Immature natural killer cell (primary cell): ENCODE results near the gene PPP6R1. TPM values are rescaled to one million over a fixed set of nuclear protein-coding genes. Genes with fewer than 3 reads are reported as not detected.
"Not testable (repeated sequence)": the region's sequence is repeated elsewhere in the genome, so short reads cannot be mapped to it uniquely, and the experiment has no call there.

ENCODE experiments used
- DNase-seq, 3 donors: peaks; one replicate each; pipeline ENCODE4 v3.0.0; 2022; ENCODE audit warnings: mixed read lengths in 1 of 3
- H3K27ac Mint-ChIP-seq, 6 donors: one replicate each; pipeline ENCODE4 v1.8.0; 2020; ENCODE audit warnings: mixed read lengths in 6 of 6, mild to moderate bottlenecking in 5 of 6, inconsistent platforms in 4 of 6, moderate library complexity in 3 of 6
- H3K27me3 Mint-ChIP-seq, 3 donors: one replicate each; pipeline ENCODE4 v1.8.0; 2020 to 2021; ENCODE audit warnings: low read depth in 3 of 3, mild to moderate bottlenecking in 3 of 3, mixed read lengths in 3 of 3, moderate library complexity in 3 of 3, inconsistent platforms in 1 of 3
- H3K36me3 Mint-ChIP-seq, 3 donors: one replicate each; pipeline ENCODE4 v1.8.0; 2020; ENCODE audit warnings: mixed read lengths in 3 of 3, inconsistent platforms in 2 of 3, mild to moderate bottlenecking in 2 of 3
- H3K4me1 Mint-ChIP-seq, 2 donors: one replicate each; pipeline ENCODE4 v1.8.0; 2020; ENCODE audit warnings: inconsistent platforms in 2 of 2, mild to moderate bottlenecking in 2 of 2, mixed read lengths in 2 of 2, moderate library complexity in 1 of 2
- H3K4me3 Mint-ChIP-seq, 5 donors: one replicate each; pipeline ENCODE4 v1.8.0; 2020; ENCODE audit warnings: mild to moderate bottlenecking in 5 of 5, mixed read lengths in 5 of 5, inconsistent platforms in 3 of 5, moderate library complexity in 3 of 5
- H3K9me3 Mint-ChIP-seq, 6 donors: one replicate each; pipeline ENCODE4 v1.8.0; 2020; ENCODE audit warnings: mild to moderate bottlenecking in 6 of 6, mixed read lengths in 6 of 6, inconsistent platforms in 4 of 6, moderate library complexity in 3 of 6
- polyA plus RNA-seq, 3 donors: library from polyadenylated mRNA; unstranded; fragments of 300-500 nt; fragmentation: Illumina TruSeq; gene quantifications; one replicate each; pipeline ENCODE4 v1.2.3, GENCODE V29; 2021

The PPP6R1 gene
- polyA plus RNA-seq, 3 donors from 2014 or later, result 43.1 to 123 (median 47.9) TPM

GRCh38 chr19:55226788-55227187 is 32.0 kb downstream of the PPP6R1 start:
- H3K27me3 Mint-ChIP-seq, result peaks cover 0 to 4% (median 0%) of the 10 kb centered on the region in 3 donors
- no peak for DNase-seq
- no peaks in the 10 kb centered on the region for H3K9me3 Mint-ChIP-seq
- H3K4me1 Mint-ChIP-seq, result peaks cover 0 to 7% of the 10 kb centered on the region in 2 donors
- H3K27ac Mint-ChIP-seq, result no peak overlapping the region
- H3K36me3 Mint-ChIP-seq, result peaks cover 0 to 3% (median 0%) of the 10 kb centered on the region in 3 donors
- no peak overlapping the region for H3K4me3 Mint-ChIP-seq

- Mint-ChIP-seq H3K27ac (peak overlapping the region in 1 of 6 donors; percentile 24), H3K36me3 (peaks cover 0 to 3% (median 0%) of the 10 kb centered on the region in 3 donors), H3K9me3 (no peaks in the 10 kb centered on the region)
Observed at GRCh38 chr19:55226273-55226672, 32.5 kb downstream of the PPP6R1 start.

GRCh38 chr19:55225415-55225958 is 33.3 kb downstream of the PPP6R1 start:
- H3K27ac Mint-ChIP-seq, result peak overlapping the region in 4 of 6 donors; percentile 2 to 79 (median 44)
- no peaks in the 10 kb centered on the region for H3K9me3 Mint-ChIP-seq
- peaks cover 0 to 4% (median 0%) of the 10 kb centered on the region in 3 donors for H3K27me3 Mint-ChIP-seq
- H3K4me3 Mint-ChIP-seq, result no peak overlapping the region
- peaks cover 0 to 7% of the 10 kb centered on the region in 2 donors for H3K4me1 Mint-ChIP-seq
- H3K36me3 Mint-ChIP-seq, result peaks cover 0 to 9% (median 0%) of the 10 kb centered on the region in 3 donors
- no peak for DNase-seq

More at GRCh38 chr19:55226273-55226672, 32.5 kb downstream of the PPP6R1 start:
- no peak for DNase-seq
- H3K27me3 Mint-ChIP-seq, result peaks cover 0 to 4% (median 0%) of the 10 kb centered on the region in 3 donors
- peaks cover 0 to 7% of the 10 kb centered on the region in 2 donors for H3K4me1 Mint-ChIP-seq
- no peak overlapping the region for H3K4me3 Mint-ChIP-seq

- H3K36me3 Mint-ChIP-seq, result peaks cover 0 to 12% (median 0%) of the 10 kb centered on the region in 3 donors
- DNase-seq, H3K27ac Mint-ChIP-seq, H3K4me3 Mint-ChIP-seq, H3K27me3 Mint-ChIP-seq, H3K9me3 Mint-ChIP-seq, H3K4me1 Mint-ChIP-seq: not testable (repeated sequence)
Observed at GRCh38 chr19:55224679-55225414, 34.0 kb downstream of the PPP6R1 start.

GRCh38 chr19:55224038-55224665 is 34.7 kb downstream of the PPP6R1 start:
- Mint-ChIP-seq H3K9me3 (no peaks in the 10 kb centered on the region), H3K36me3 (peaks cover 0 to 12% (median 0%) of the 10 kb centered on the region in 3 donors), H3K4me1 (peaks cover 0 to 9% of the 10 kb centered on the region in 2 donors), H3K4me3 (no peak overlapping the region), H3K27me3 (peaks cover 0 to 3% (median 0%) of the 10 kb centered on the region in 3 donors), H3K27ac (no peak overlapping the region)
- no peak for DNase-seq

- no peaks in the 10 kb centered on the region for H3K9me3 Mint-ChIP-seq
- no peak for DNase-seq
- H3K4me3 Mint-ChIP-seq, result no peak overlapping the region
- peaks cover 0 to 12% (median 0%) of the 10 kb centered on the region in 3 donors for H3K36me3 Mint-ChIP-seq
- peaks cover 0 to 9% of the 10 kb centered on the region in 2 donors for H3K4me1 Mint-ChIP-seq
- H3K27me3 Mint-ChIP-seq, result peaks cover 0 to 2% (median 0%) of the 10 kb centered on the region in 3 donors
- H3K27ac Mint-ChIP-seq, result peak overlapping the region in 3 of 6 donors; percentile 16 to 55 (median 30)
Observed at GRCh38 chr19:55223291-55224037, 35.4 kb downstream of the PPP6R1 start.

GRCh38 chr19:55220525-55220924 is 38.3 kb downstream of the PPP6R1 start:
- DNase-seq, result no peak
- Mint-ChIP-seq H3K27me3 (peaks cover 7 to 15% (median 8%) of the 10 kb centered on the region in 3 donors), H3K4me3 (no peak overlapping the region), H3K9me3 (no peaks in the 10 kb centered on the region), H3K36me3 (peaks cover 0 to 9% (median 3%) of the 10 kb centered on the region in 3 donors), H3K27ac (peak overlapping the region in 1 of 6 donors; percentile 2), H3K4me1 (peaks cover 11 to 16% of the 10 kb centered on the region in 2 donors)

GRCh38 chr19:55216461-55217198 is 42.2 kb downstream of the PPP6R1 start:
- peaks cover 11 to 17% of the 10 kb centered on the region in 2 donors for H3K4me1 Mint-ChIP-seq
- peak overlapping the region in 1 of 6 donors; percentile 76 for H3K27ac Mint-ChIP-seq
- H3K27me3 Mint-ChIP-seq, result peaks cover 6 to 22% (median 9%) of the 10 kb centered on the region in 3 donors
- peaks cover 0 to 5% (median 4%) of the 10 kb centered on the region in 6 donors for H3K9me3 Mint-ChIP-seq
- DNase-seq, result peak; percentile 20 to 34 (median 21)
- peaks cover 0 to 12% (median 7%) of the 10 kb centered on the region in 3 donors for H3K36me3 Mint-ChIP-seq
- H3K4me3 Mint-ChIP-seq, result peak overlapping the region in 2 of 5 donors; percentile 44 to 56

GRCh38 chr19:55213547-55213946 is 45.3 kb downstream of the PPP6R1 start:
- Mint-ChIP-seq H3K36me3 (peaks cover 0 to 7% (median 3%) of the 10 kb centered on the region in 3 donors), H3K4me1 (peaks cover 11 to 15% of the 10 kb centered on the region in 2 donors), H3K4me3 (no peak overlapping the region), H3K27ac (no peak overlapping the region), H3K27me3 (peaks cover 6 to 23% (median 9%) of the 10 kb centered on the region in 3 donors), H3K9me3 (peaks cover 0 to 5% (median 4%) of the 10 kb centered on the region in 6 donors)
- DNase-seq, result no peak

GRCh38 chr19:55212447-55212846 is 46.4 kb downstream of the PPP6R1 start:
- peaks cover 0 to 5% (median 4%) of the 10 kb centered on the region in 6 donors for H3K9me3 Mint-ChIP-seq
- no peak overlapping the region for H3K4me3 Mint-ChIP-seq
- peak; percentile 11 to 36 (median 13) for DNase-seq
- H3K27me3 Mint-ChIP-seq, result peaks cover 6 to 20% (median 9%) of the 10 kb centered on the region in 3 donors
- H3K36me3 Mint-ChIP-seq, result peaks cover 0 to 7% (median 3%) of the 10 kb centered on the region in 3 donors
- H3K4me1 Mint-ChIP-seq, result peaks cover 11 to 15% of the 10 kb centered on the region in 2 donors
- H3K27ac Mint-ChIP-seq, result no peak overlapping the region

GRCh38 chr19:55209693-55210472 is 48.9 kb downstream of the PPP6R1 start:
- Mint-ChIP-seq H3K36me3 (peaks cover 0 to 4% (median 3%) of the 10 kb centered on the region in 3 donors), H3K9me3 (peaks cover 0 to 5% (median 4%) of the 10 kb centered on the region in 6 donors), H3K4me1 (peaks cover 4 to 6% of the 10 kb centered on the region in 2 donors), H3K27ac (no peak overlapping the region), H3K27me3 (peaks cover 0 to 6% (median 5%) of the 10 kb centered on the region in 3 donors), H3K4me3 (no peak overlapping the region)
- DNase-seq, result no peak
